ENCODE results near the gene NR2F1-AS1. TPM values are rescaled to one million over a fixed set of nuclear protein-coding genes. Genes with fewer than 3 reads are reported as not detected.

NR2F1-AS1 gene
- polyA plus RNA-seq, 1 donor (not counting 4 experiments of a cell fraction or from before 2014, with no cell fraction given): 0.25 TPM

- H3K27me3 ChIP-seq (ENCODE audit: control insufficient read depth, extremely low read depth, insufficient read depth, low read length): peaks cover 44% of the 10 kb centered on the region
- no peak overlapping the region for H3K4me3 ChIP-seq (ENCODE audit: control insufficient read depth in 2 of 3, extremely low read depth in 1 of 3, insufficient read depth in 2 of 3, low read depth in 1 of 3, low read length in 3 of 3)
- TF ChIP-seq, protein P1, sequence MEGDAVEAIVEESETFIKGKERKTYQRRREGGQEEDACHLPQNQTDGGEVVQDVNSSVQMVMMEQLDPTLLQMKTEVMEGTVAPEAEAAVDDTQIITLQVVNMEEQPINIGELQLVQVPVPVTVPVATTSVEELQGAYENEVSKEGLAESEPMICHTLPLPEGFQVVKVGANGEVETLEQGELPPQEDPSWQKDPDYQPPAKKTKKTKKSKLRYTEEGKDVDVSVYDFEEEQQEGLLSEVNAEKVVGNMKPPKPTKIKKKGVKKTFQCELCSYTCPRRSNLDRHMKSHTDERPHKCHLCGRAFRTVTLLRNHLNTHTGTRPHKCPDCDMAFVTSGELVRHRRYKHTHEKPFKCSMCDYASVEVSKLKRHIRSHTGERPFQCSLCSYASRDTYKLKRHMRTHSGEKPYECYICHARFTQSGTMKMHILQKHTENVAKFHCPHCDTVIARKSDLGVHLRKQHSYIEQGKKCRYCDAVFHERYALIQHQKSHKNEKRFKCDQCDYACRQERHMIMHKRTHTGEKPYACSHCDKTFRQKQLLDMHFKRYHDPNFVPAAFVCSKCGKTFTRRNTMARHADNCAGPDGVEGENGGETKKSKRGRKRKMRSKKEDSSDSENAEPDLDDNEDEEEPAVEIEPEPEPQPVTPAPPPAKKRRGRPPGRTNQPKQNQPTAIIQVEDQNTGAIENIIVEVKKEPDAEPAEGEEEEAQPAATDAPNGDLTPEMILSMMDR (optimal IDR thresholded peaks at IDR 0.05 in 1 of 3, IDR thresholded peaks at IDR 0.05 in 1 of 3, conservative IDR thresholded peaks at IDR 0.05 in 1 of 3; ENCODE audit: extremely low read depth in 1 of 3, insufficient read depth in 2 of 3, low read length in 3 of 3): no peak
- no peak overlapping the region for H2AFZ ChIP-seq (ENCODE audit: control insufficient read depth, low read length)
- DNase-seq (ENCODE audit: low read depth, low spot score) (no peak), FAIRE-seq (no peak)
- peaks cover 2% of the 10 kb centered on the region for H3K4me1 ChIP-seq (ENCODE audit: control insufficient read depth, extremely low read depth, insufficient read depth, low read length)
- H3K9me1 ChIP-seq (ENCODE audit: control insufficient read depth, extremely low read depth, insufficient read depth, low read length): no peaks in the 10 kb centered on the region
- no peak overlapping the region for H3K27ac ChIP-seq (ENCODE audit: control insufficient read depth, insufficient read depth, low read length)
- no peaks in the 10 kb centered on the region for H3K36me3 ChIP-seq (ENCODE audit: control insufficient read depth in 2 of 2, extremely low read depth in 1 of 2, insufficient read depth in 2 of 2, low read length in 2 of 2)
- H3K9ac ChIP-seq (ENCODE audit: control insufficient read depth, extremely low read depth, insufficient read depth, low read length): no peak overlapping the region
- H3K79me2 ChIP-seq (ENCODE audit: control insufficient read depth, insufficient read depth, low read length): no peaks in the 10 kb centered on the region
- dilution Hi-C loops (cut with MboI; ENCODE audit: extremely low pct_ligation_motif_present, low sequenced_read_pairs): no loop called here
- no peaks in the 10 kb centered on the region for H4K20me1 ChIP-seq (ENCODE audit: control insufficient read depth, extremely low read depth, insufficient read depth, low read length)
- no peak overlapping the region for H3K4me2 ChIP-seq (ENCODE audit: control insufficient read depth, extremely low read depth, insufficient read depth, low read depth, low read length)
- H3K9me3 ChIP-seq (ENCODE audit: control insufficient read depth, low read depth, low read length): no peaks in the 10 kb centered on the region
Observed at GRCh38 chr5:93567424-93567823, 13.6 kb downstream of the NR2F1-AS1 start.

GRCh38 chr5:93566091-93566490 is 14.9 kb downstream of the NR2F1-AS1 start:
- dilution Hi-C loops (cut with MboI; ENCODE audit: extremely low pct_ligation_motif_present, low sequenced_read_pairs): no loop called here
- Histone ChIP-seq H3K4me2 (ENCODE audit: control insufficient read depth, extremely low read depth, insufficient read depth, low read depth, low read length) (no peak overlapping the region), H3K4me1 (ENCODE audit: control insufficient read depth, extremely low read depth, insufficient read depth, low read length) (peaks cover 2% of the 10 kb centered on the region), H3K9me1 (ENCODE audit: control insufficient read depth, extremely low read depth, insufficient read depth, low read length) (no peaks in the 10 kb centered on the region), H3K27me3 (ENCODE audit: control insufficient read depth, extremely low read depth, insufficient read depth, low read length) (peaks cover 30% of the 10 kb centered on the region), H3K79me2 (ENCODE audit: control insufficient read depth, insufficient read depth, low read length) (no peaks in the 10 kb centered on the region), H3K27ac (ENCODE audit: control insufficient read depth, insufficient read depth, low read length) (no peak overlapping the region), H3K4me3 (ENCODE audit: control insufficient read depth in 2 of 3, extremely low read depth in 1 of 3, insufficient read depth in 2 of 3, low read depth in 1 of 3, low read length in 3 of 3) (no peak overlapping the region), H3K9ac (ENCODE audit: control insufficient read depth, extremely low read depth, insufficient read depth, low read length) (no peak overlapping the region), H3K9me3 (ENCODE audit: control insufficient read depth, low read depth, low read length) (no peaks in the 10 kb centered on the region), H4K20me1 (ENCODE audit: control insufficient read depth, extremely low read depth, insufficient read depth, low read length) (no peaks in the 10 kb centered on the region), H3K36me3 (ENCODE audit: control insufficient read depth in 2 of 2, extremely low read depth in 1 of 2, insufficient read depth in 2 of 2, low read length in 2 of 2) (no peaks in the 10 kb centered on the region), H2AFZ (ENCODE audit: control insufficient read depth, low read length) (no peak overlapping the region)
- FAIRE-seq: no peak
- TF ChIP-seq, protein P1 (optimal IDR thresholded peaks at IDR 0.05 in 1 of 3, IDR thresholded peaks at IDR 0.05 in 1 of 3, conservative IDR thresholded peaks at IDR 0.05 in 1 of 3; ENCODE audit: extremely low read depth in 1 of 3, insufficient read depth in 2 of 3, low read length in 3 of 3): no peak
- TF ChIP-seq EZH2 (IDR thresholded peaks at IDR 0.05; ENCODE audit: low read length): no peak
- DNase-seq (ENCODE audit: low read depth, low spot score): no peak

All from keratinocyte (primary cell).